ENCODE results near the gene TFF2. TPM values are rescaled to one million over a fixed set of nuclear protein-coding genes. Genes with fewer than 3 reads are reported as not detected.

TFF2 gene
- total RNA-seq, 1 donor from 2014 or later = not detected

DNA sequence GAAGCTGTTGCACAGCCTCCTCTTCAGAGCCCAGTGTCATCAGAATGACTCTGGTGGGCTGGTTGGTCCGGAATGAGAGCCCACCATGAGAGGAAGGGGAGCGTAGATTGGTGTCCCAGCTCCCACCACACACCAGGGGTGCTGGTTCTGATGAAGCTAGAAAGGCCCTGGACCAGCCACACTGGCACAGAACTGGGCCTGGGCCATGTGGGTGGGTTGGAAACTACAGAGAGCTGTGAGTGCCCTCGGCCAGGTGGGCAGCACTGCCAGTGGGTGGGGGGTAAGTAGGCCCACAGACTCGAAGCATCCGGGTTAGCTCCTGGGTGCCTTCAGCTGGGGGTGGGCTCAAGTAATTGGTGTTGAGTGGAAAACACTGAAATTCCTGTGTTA is 27.2 kb upstream of the TFF2 start:
- intact Hi-C loops (cut with micrococcal nuclease) = no loop called here
- no peaks in the 10 kb centered on the region for H3K36me3 ChIP-seq
- peaks cover 19% of the 10 kb centered on the region for H3K9me3 ChIP-seq (replicated peaks)
- no peak for DNase-seq
- no peaks in the 10 kb centered on the region for H3K4me1 ChIP-seq
- no peak overlapping the region for H3K4me3 ChIP-seq
- no peak overlapping the region for H3K27ac ChIP-seq (replicated peaks)
- TF ChIP-seq, protein P1, sequence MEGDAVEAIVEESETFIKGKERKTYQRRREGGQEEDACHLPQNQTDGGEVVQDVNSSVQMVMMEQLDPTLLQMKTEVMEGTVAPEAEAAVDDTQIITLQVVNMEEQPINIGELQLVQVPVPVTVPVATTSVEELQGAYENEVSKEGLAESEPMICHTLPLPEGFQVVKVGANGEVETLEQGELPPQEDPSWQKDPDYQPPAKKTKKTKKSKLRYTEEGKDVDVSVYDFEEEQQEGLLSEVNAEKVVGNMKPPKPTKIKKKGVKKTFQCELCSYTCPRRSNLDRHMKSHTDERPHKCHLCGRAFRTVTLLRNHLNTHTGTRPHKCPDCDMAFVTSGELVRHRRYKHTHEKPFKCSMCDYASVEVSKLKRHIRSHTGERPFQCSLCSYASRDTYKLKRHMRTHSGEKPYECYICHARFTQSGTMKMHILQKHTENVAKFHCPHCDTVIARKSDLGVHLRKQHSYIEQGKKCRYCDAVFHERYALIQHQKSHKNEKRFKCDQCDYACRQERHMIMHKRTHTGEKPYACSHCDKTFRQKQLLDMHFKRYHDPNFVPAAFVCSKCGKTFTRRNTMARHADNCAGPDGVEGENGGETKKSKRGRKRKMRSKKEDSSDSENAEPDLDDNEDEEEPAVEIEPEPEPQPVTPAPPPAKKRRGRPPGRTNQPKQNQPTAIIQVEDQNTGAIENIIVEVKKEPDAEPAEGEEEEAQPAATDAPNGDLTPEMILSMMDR (IDR thresholded peaks at IDR 0.05; ENCODE audit: borderline replicate concordance) = no peak
- H3K27me3 ChIP-seq (ENCODE audit: low read depth) = peaks cover 67% of the 10 kb centered on the region

- TF ChIP-seq, protein P1 (IDR thresholded peaks at IDR 0.05; ENCODE audit: borderline replicate concordance) = no peak
- Histone ChIP-seq H3K4me3 (no peak overlapping the region), H3K4me1 (no peaks in the 10 kb centered on the region), H3K27ac (replicated peaks) (no peak overlapping the region), H3K36me3 (no peaks in the 10 kb centered on the region), H3K27me3 (ENCODE audit: low read depth) (peaks cover 66% of the 10 kb centered on the region), H3K9me3 (replicated peaks) (peaks cover 15% of the 10 kb centered on the region)
- intact Hi-C loops (cut with micrococcal nuclease) = no loop called here
- DNase-seq = no peak
Measured at GRCh38 chr21:42377211-42377950, 26.6 kb upstream of the TFF2 start.

DNA sequence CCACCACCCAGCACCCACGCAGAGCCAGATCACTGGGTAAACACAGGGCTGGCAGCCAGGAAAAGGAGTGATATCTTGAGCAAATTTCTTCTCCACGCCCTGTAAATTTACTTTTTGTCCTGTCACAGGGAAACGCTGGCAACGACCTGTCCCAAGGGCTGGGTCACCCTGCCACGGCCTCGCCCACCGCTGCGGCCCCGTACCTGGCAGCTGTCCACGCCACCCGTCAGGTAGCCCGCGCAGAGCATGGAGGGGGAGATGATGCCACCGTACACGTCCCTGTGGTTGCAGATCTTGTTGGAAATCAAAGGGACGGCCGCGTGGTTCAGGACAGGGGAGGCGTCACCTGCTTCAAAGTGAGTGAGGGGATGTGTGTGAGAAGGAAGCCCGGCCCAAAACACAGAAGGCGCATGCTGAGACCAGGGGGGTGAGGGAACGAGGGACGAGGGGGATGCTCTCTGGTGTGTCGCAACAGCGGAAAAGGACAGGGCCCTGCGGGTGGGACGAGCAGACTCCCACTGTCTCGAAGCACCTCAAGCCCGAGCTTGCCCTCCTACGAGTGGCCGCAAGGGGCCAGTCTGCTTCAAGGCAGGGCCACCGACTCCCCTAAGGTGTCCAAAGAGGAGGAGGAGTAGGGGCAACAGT is 25.7 kb upstream of the TFF2 start:
- intact Hi-C loops (cut with micrococcal nuclease) = no loop called here
- H3K4me1 ChIP-seq = no peaks in the 10 kb centered on the region
- no peak overlapping the region for H3K4me3 ChIP-seq
- no peak overlapping the region for H3K27ac ChIP-seq (replicated peaks)
- TF ChIP-seq, protein P1 (IDR thresholded peaks at IDR 0.05; ENCODE audit: borderline replicate concordance) = no peak
- H3K36me3 ChIP-seq = no peaks in the 10 kb centered on the region
- DNase-seq = no peak
- H3K9me3 ChIP-seq (replicated peaks) = peaks cover 6% of the 10 kb centered on the region
- peaks cover 66% of the 10 kb centered on the region for H3K27me3 ChIP-seq (ENCODE audit: low read depth)

DNA sequence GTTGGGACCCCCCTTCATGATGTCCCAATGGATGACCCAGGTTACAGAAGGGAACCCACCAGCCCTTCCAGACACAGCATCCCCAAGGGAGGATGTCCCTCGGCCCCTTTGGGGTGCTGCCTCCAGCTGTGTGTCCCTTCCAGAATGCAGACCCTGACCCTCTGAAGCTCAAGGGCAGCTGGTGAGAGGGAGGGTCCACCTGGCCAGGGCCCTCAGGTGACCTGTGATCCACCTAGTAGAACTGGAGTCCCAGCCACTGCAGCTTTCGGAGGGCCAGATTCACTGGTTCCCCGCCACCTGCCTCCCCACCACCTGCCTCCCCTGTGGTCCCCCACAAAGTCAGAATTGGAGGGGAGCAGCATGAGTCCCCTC is 25.2 kb upstream of the TFF2 start:
- Histone ChIP-seq H3K9me3 (replicated peaks) (peaks cover 1% of the 10 kb centered on the region), H3K27me3 (ENCODE audit: low read depth) (peaks cover 71% of the 10 kb centered on the region), H3K4me3 (no peak overlapping the region), H3K4me1 (no peaks in the 10 kb centered on the region), H3K27ac (replicated peaks) (no peak overlapping the region), H3K36me3 (no peaks in the 10 kb centered on the region)
- TF ChIP-seq, protein P1 (IDR thresholded peaks at IDR 0.05; ENCODE audit: borderline replicate concordance) = no peak
- intact Hi-C loops (cut with micrococcal nuclease) = no loop called here
- no peak for DNase-seq

- H3K27me3 ChIP-seq (ENCODE audit: low read depth) = peaks cover 73% of the 10 kb centered on the region
Measured at GRCh38 chr21:42375506-42375905, 24.7 kb upstream of the TFF2 start.

More at GRCh38 chr21:42375506-42375905, 24.7 kb upstream of the TFF2 start:
- no peaks in the 10 kb centered on the region for H3K36me3 ChIP-seq
- DNase-seq = no peak
- H3K9me3 ChIP-seq (replicated peaks) = no peaks in the 10 kb centered on the region
- no peak overlapping the region for H3K27ac ChIP-seq (replicated peaks)
- TF ChIP-seq, protein P1 (IDR thresholded peaks at IDR 0.05; ENCODE audit: borderline replicate concordance) = no peak
- H3K4me1 ChIP-seq = no peaks in the 10 kb centered on the region
- H3K4me3 ChIP-seq = no peak overlapping the region
- intact Hi-C loops (cut with micrococcal nuclease) = no loop called here

Data from left ventricle myocardium inferior (tissue), 1 donor.